Fibroblast of lung (primary cell): Measurements from ENCODE around the gene TAF3. TPM values are rescaled to one million over a fixed set of nuclear protein-coding genes. Genes with fewer than 3 reads are reported as not detected.

Source experiments
- DNase-seq, 2 donors: peaks; one replicate each; pipeline versions ENCODE4 v3.0.0 to v3.0.0-alpha.2; 2010; ENCODE audit warnings: low read depth in 2 of 2
- H2AFZ ChIP-seq: 2 replicates; pipeline ENCODE4 v1.5.1; 2012; ENCODE audit warnings: low read length, control low read depth, inconsistent platforms
- H3K27ac ChIP-seq: 2 replicates; pipeline ENCODE4 v1.5.1; 2011; ENCODE audit warnings: low read length, control low read depth; ENCODE audit not compliant: insufficient read depth
- H3K27me3 ChIP-seq: 2 replicates; pipeline ENCODE4 v1.5.1; 2011; ENCODE audit warnings: mild to moderate bottlenecking, low read length; ENCODE audit not compliant: control insufficient read depth, insufficient read depth
- H3K36me3 ChIP-seq: 2 replicates; pipeline ENCODE4 v1.5.1; 2011; ENCODE audit warnings: low read length; ENCODE audit not compliant: control insufficient read depth, insufficient read depth
- H3K4me1 ChIP-seq: 2 replicates; pipeline ENCODE4 v1.5.1; 2011; ENCODE audit warnings: low read length; ENCODE audit not compliant: control insufficient read depth, insufficient read depth; ENCODE audit errors: extremely low read depth
- H3K4me2 ChIP-seq: 2 replicates; pipeline ENCODE4 v1.5.1; 2011; ENCODE audit warnings: low read length, control low read depth; ENCODE audit not compliant: insufficient read depth; ENCODE audit errors: extremely low read depth
- H3K4me3 ChIP-seq, 4 experiments: fragments of 200-600 bp in 1 of 4; sonication (generic) in 1 of 4; replicated peaks in 1 of 4; 2 replicates each; pipeline ENCODE4 v1.5.1; 2011 to 2016; ENCODE audit warnings: low read length in 4 of 4, low read depth in 3 of 4, mild to moderate bottlenecking in 3 of 4, control low read depth in 2 of 4, inconsistent platforms in 1 of 4, mixed read lengths in 1 of 4; ENCODE audit not compliant: insufficient read depth in 1 of 4; ENCODE audit errors: control extremely low read depth in 1 of 4
- H3K79me2 ChIP-seq: 2 replicates; pipeline ENCODE4 v1.5.1; 2012; ENCODE audit warnings: mild to moderate bottlenecking, low read length, inconsistent platforms; ENCODE audit not compliant: control insufficient read depth, insufficient read depth
- H3K9ac ChIP-seq: 2 replicates; pipeline ENCODE4 v1.5.1; 2011; ENCODE audit warnings: mild to moderate bottlenecking, low read length, control low read depth; ENCODE audit not compliant: insufficient read depth
- H3K9me3 ChIP-seq: 2 replicates; pipeline ENCODE4 v1.5.1; 2012; ENCODE audit warnings: low read depth, low read length; ENCODE audit not compliant: control insufficient read depth, insufficient read depth
- H4K20me1 ChIP-seq: 2 replicates; pipeline ENCODE4 v1.5.1; 2011; ENCODE audit warnings: low read length; ENCODE audit not compliant: control insufficient read depth, insufficient read depth; ENCODE audit errors: extremely low read depth
- EZH2 ChIP-seq: IDR thresholded peaks from 2 replicates; pipeline ENCODE4 v1.5.1; 2012; ENCODE audit warnings: low read length, control low read depth, mild to moderate bottlenecking; ENCODE audit errors: missing control alignments
- polyA plus RNA-seq, 2 donors: library from polyadenylated mRNA; depleted of rRNA in 1 of 2; stranded (reverse) in 1 of 2; unstranded in 1 of 2; fragments of >200 nt; gene quantifications; 2 replicates each; pipeline ENCODE4 v1.2.1, GENCODE V29; 2011 to 2012; ENCODE audit warnings: missing spikeins in 1 of 2
- total RNA-seq: library from RNA; depleted of rRNA; stranded (reverse); fragments of >200 nt; gene quantifications from 2 replicates; pipeline ENCODE4 v1.2.1, GENCODE V29; 2014
- TF ChIP-seq, protein P1 (sequence below), 2 donors: IDR thresholded peaks in 1 of 2; conservative IDR thresholded peaks in 1 of 2; 1 replicate in 1 of 2; 2 replicates in 1 of 2; pipeline ENCODE4 v1.5.1; 2011 to 2012; ENCODE audit warnings: low read length in 2 of 2, control low read depth in 1 of 2, inconsistent platforms in 1 of 2, low read depth in 1 of 2, mild to moderate bottlenecking in 1 of 2

The TAF3 gene
- total and polyA plus RNA-seq, 2 donors (not counting 1 experiment from before 2014, with no cell fraction given) = 2.1 to 4.0 TPM

DNA sequence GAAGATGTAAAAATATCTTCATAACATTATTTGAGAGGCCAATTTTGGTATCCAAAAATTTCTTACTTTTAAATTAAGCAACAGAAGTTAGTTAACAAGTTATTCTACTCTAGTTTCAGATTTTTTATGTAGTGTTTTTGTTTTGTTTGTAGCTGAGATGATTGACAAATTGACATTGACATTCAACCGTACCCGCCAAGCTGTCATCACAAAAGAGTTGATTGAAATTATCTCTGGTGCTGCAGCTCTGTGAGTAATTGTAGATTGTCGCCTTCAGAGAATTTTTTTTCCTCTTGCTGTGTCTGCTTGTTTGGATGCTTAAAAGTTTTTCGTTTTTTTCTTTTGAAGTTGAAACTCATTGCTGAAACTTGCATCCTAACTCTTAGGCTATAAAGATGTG lies 15.7 kb upstream of the TAF3 start:
- peaks cover 1% of the 10 kb centered on the region for H3K79me2 ChIP-seq
- peaks cover 5% of the 10 kb centered on the region for H3K4me1 ChIP-seq
- no peak overlapping the region for H3K4me3 ChIP-seq
- TF ChIP-seq, protein P1, sequence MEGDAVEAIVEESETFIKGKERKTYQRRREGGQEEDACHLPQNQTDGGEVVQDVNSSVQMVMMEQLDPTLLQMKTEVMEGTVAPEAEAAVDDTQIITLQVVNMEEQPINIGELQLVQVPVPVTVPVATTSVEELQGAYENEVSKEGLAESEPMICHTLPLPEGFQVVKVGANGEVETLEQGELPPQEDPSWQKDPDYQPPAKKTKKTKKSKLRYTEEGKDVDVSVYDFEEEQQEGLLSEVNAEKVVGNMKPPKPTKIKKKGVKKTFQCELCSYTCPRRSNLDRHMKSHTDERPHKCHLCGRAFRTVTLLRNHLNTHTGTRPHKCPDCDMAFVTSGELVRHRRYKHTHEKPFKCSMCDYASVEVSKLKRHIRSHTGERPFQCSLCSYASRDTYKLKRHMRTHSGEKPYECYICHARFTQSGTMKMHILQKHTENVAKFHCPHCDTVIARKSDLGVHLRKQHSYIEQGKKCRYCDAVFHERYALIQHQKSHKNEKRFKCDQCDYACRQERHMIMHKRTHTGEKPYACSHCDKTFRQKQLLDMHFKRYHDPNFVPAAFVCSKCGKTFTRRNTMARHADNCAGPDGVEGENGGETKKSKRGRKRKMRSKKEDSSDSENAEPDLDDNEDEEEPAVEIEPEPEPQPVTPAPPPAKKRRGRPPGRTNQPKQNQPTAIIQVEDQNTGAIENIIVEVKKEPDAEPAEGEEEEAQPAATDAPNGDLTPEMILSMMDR (conservative IDR thresholded peaks at IDR 0.05 in 1 of 2, IDR thresholded peaks at IDR 0.05 in 1 of 2; ENCODE audit: low read depth in 1 of 2, low read length in 2 of 2) = no peak
- TF ChIP-seq EZH2 = no peak
- no peaks in the 10 kb centered on the region for H4K20me1 ChIP-seq
- H3K36me3 ChIP-seq = peaks cover 14% of the 10 kb centered on the region
- H3K9me3 ChIP-seq = no peaks in the 10 kb centered on the region
- H3K9ac ChIP-seq = no peak overlapping the region
- H3K4me2 ChIP-seq = no peak overlapping the region
- no peak overlapping the region for H3K27ac ChIP-seq
- no peaks in the 10 kb centered on the region for H3K27me3 ChIP-seq
- H2AFZ ChIP-seq = no peak overlapping the region
- DNase-seq = no peak

DNA sequence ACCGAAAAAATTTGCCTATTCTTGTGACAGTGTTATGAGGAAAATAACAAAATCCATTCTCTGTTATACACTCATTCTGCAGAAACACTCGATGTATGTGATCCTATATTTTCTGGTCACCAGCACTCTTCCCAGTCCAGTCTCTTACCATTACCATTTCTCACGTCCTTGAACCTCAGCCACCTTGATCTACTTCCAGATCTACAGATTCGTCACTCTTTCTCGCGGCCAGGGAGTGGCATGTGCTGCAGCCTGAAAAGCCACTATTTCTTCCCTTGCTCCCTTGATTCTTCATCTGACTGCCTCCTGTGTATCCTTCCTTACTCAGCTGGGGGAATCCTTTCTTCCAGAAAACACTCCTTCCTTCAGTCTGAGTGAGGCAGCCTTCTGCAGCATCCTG lies 14.1 kb upstream of the TAF3 start:
- Histone ChIP-seq H3K36me3 (peaks cover 14% of the 10 kb centered on the region), H2AFZ (no peak overlapping the region), H3K9ac (no peak overlapping the region), H3K27ac (no peak overlapping the region), H3K4me2 (no peak overlapping the region), H3K79me2 (peaks cover 1% of the 10 kb centered on the region), H4K20me1 (no peaks in the 10 kb centered on the region), H3K27me3 (no peaks in the 10 kb centered on the region), H3K4me1 (no peaks in the 10 kb centered on the region), H3K4me3 (no peak overlapping the region), H3K9me3 (no peaks in the 10 kb centered on the region)
- DNase-seq = no peak
- TF ChIP-seq, protein P1 (conservative IDR thresholded peaks at IDR 0.05 in 1 of 2, IDR thresholded peaks at IDR 0.05 in 1 of 2; ENCODE audit: low read depth in 1 of 2, low read length in 2 of 2) = no peak
- no peak for TF ChIP-seq EZH2

DNA sequence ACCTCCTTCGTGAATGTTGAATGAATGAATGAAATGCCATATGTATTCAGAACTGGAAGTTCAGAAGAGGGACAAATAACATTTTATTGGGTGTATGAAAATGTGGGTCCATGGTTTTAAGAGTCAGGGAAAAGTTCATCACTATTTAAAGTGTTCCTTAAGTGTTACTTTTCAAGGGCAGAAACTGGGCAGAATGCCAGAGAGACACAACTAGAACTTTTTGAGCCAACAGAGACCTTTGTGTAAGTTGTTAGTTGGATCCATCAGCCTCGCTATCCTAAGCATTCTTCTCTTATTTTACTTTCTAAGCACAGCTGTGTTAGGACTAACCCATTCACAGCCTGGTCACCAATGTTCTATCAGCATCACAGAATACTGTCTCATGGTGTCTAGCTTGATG lies 13.6 kb upstream of the TAF3 start:
- Histone ChIP-seq H3K4me3 (no peak overlapping the region), H3K79me2 (peaks cover 1% of the 10 kb centered on the region), H3K27me3 (no peaks in the 10 kb centered on the region), H4K20me1 (no peaks in the 10 kb centered on the region), H3K4me1 (no peaks in the 10 kb centered on the region), H3K4me2 (no peak overlapping the region), H2AFZ (no peak overlapping the region), H3K9ac (no peak overlapping the region), H3K27ac (no peak overlapping the region), H3K36me3 (peaks cover 12% of the 10 kb centered on the region), H3K9me3 (no peaks in the 10 kb centered on the region)
- TF ChIP-seq EZH2 = no peak
- TF ChIP-seq, protein P1 (conservative IDR thresholded peaks at IDR 0.05 in 1 of 2, IDR thresholded peaks at IDR 0.05 in 1 of 2; ENCODE audit: low read depth in 1 of 2, low read length in 2 of 2) = no peak
- no peak for DNase-seq
